Measurements from ENCODE around the gene TMED7. TPM values are rescaled to one million over a fixed set of nuclear protein-coding genes. Genes with fewer than 3 reads are reported as not detected.

Gene TMED7
- total RNA-seq, 4 donors from 2014 or later: 53.1 to 122 (median 68.6) TPM

GRCh38 chr5:115641948-115642347 is 16.1 kb upstream of the TMED7 start:
- no peak overlapping the region for H3K27ac ChIP-seq
- intact Hi-C loops (cut with DNase I; ENCODE audit: low total_unique reads) (no loop called here), in situ Hi-C loops (cut with MboI; ENCODE audit: low sequenced_read_pairs in 4 of 4) (no loop called here)
- no peak for TF ChIP-seq POLR2A (IDR thresholded peaks at IDR 0.05)
- TF ChIP-seq, protein P1, sequence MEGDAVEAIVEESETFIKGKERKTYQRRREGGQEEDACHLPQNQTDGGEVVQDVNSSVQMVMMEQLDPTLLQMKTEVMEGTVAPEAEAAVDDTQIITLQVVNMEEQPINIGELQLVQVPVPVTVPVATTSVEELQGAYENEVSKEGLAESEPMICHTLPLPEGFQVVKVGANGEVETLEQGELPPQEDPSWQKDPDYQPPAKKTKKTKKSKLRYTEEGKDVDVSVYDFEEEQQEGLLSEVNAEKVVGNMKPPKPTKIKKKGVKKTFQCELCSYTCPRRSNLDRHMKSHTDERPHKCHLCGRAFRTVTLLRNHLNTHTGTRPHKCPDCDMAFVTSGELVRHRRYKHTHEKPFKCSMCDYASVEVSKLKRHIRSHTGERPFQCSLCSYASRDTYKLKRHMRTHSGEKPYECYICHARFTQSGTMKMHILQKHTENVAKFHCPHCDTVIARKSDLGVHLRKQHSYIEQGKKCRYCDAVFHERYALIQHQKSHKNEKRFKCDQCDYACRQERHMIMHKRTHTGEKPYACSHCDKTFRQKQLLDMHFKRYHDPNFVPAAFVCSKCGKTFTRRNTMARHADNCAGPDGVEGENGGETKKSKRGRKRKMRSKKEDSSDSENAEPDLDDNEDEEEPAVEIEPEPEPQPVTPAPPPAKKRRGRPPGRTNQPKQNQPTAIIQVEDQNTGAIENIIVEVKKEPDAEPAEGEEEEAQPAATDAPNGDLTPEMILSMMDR (IDR thresholded peaks at IDR 0.05 in 4 of 5, conservative IDR thresholded peaks at IDR 0.05 in 1 of 5): no peak
- no peaks in the 10 kb centered on the region for H3K9me3 ChIP-seq
- no peaks in the 10 kb centered on the region for H3K27me3 ChIP-seq
- no peak overlapping the region for H3K4me3 ChIP-seq
- no peak for DNase-seq
- H3K4me1 ChIP-seq: no peaks in the 10 kb centered on the region
- no peaks in the 10 kb centered on the region for H3K36me3 ChIP-seq
- ATAC-seq: no peak

DNA sequence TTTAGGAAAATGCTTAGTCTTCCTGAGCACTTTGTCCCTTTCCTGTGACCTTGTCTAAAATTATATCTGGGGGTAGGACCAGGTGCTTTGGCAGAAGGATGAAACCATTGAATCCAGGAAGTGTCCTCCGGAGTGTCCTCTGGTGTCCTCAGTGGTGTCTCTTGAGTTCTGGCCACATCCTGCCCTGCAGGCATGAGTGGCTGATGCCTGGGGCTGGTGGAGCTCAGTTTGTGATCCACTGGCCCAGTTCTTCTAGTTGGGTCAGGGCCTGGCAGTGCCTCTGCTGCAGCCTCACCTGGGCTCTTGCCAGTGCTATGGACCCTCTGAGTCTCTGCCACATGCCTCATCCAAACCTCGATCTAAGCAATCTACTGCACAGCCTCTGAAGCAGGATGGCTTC is 14.4 kb upstream of the TMED7 start:
- in situ Hi-C loops (cut with MboI; ENCODE audit: low sequenced_read_pairs in 4 of 4) (no loop called here), intact Hi-C loops (cut with DNase I; ENCODE audit: low total_unique reads) (no loop called here)
- ATAC-seq: no peak
- Histone ChIP-seq H3K4me3 (no peak overlapping the region), H3K27me3 (no peaks in the 10 kb centered on the region), H3K9me3 (no peaks in the 10 kb centered on the region), H3K36me3 (no peaks in the 10 kb centered on the region), H3K4me1 (no peaks in the 10 kb centered on the region), H3K27ac (no peak overlapping the region)
- TF ChIP-seq, protein P1 (IDR thresholded peaks at IDR 0.05 in 4 of 5, conservative IDR thresholded peaks at IDR 0.05 in 1 of 5): no peak
- no peak for TF ChIP-seq POLR2A (IDR thresholded peaks at IDR 0.05)
- DNase-seq: no peak

- TF ChIP-seq, protein P1 (IDR thresholded peaks at IDR 0.05 in 4 of 5, conservative IDR thresholded peaks at IDR 0.05 in 1 of 5): no peak
- TF ChIP-seq POLR2A (IDR thresholded peaks at IDR 0.05): no peak
- no peak for ATAC-seq
- Histone ChIP-seq H3K36me3 (no peaks in the 10 kb centered on the region), H3K27ac (no peak overlapping the region), H3K27me3 (no peaks in the 10 kb centered on the region), H3K9me3 (no peaks in the 10 kb centered on the region), H3K4me1 (peaks cover 0 to 2% of the 10 kb centered on the region in 2 donors), H3K4me3 (no peak overlapping the region)
- in situ Hi-C loops (cut with MboI; ENCODE audit: low sequenced_read_pairs in 4 of 4): no loop called here
- intact Hi-C loops (cut with DNase I; ENCODE audit: low total_unique reads): no loop called here
- DNase-seq: no peak
These were observed 13.5 kb upstream of the TMED7 start for GRCh38 chr5:115639377-115639776.

- Histone ChIP-seq H3K9me3 (no peaks in the 10 kb centered on the region), H3K4me1 (peaks cover 0 to 6% of the 10 kb centered on the region in 2 donors), H3K27me3 (no peaks in the 10 kb centered on the region), H3K27ac (no peak overlapping the region), H3K4me3 (no peak overlapping the region), H3K36me3 (no peaks in the 10 kb centered on the region)
- DNase-seq: no peak
- TF ChIP-seq, protein P1 (IDR thresholded peaks at IDR 0.05 in 4 of 5, conservative IDR thresholded peaks at IDR 0.05 in 1 of 5): no peak
- no peak for TF ChIP-seq POLR2A (IDR thresholded peaks at IDR 0.05)
- intact Hi-C loops (cut with DNase I; ENCODE audit: low total_unique reads): no loop called here
- ATAC-seq: no peak
- in situ Hi-C loops (cut with MboI; ENCODE audit: low sequenced_read_pairs in 4 of 4): no loop called here
These were observed 11.7 kb upstream of the TMED7 start for GRCh38 chr5:115637507-115637906.

GRCh38 chr5:115636008-115636407 is 10.2 kb upstream of the TMED7 start:
- Histone ChIP-seq H3K27me3 (no peaks in the 10 kb centered on the region), H3K4me1 (peaks cover 0 to 6% of the 10 kb centered on the region in 2 donors), H3K36me3 (no peaks in the 10 kb centered on the region), H3K9me3 (no peaks in the 10 kb centered on the region), H3K27ac (no peak overlapping the region), H3K4me3 (no peak overlapping the region)
- TF ChIP-seq, protein P1 (IDR thresholded peaks at IDR 0.05 in 4 of 5, conservative IDR thresholded peaks at IDR 0.05 in 1 of 5): no peak
- no peak for TF ChIP-seq POLR2A (IDR thresholded peaks at IDR 0.05)
- in situ Hi-C loops (cut with MboI; ENCODE audit: low sequenced_read_pairs in 4 of 4) (no loop called here), intact Hi-C loops (cut with DNase I; ENCODE audit: low total_unique reads) (no loop called here)
- no peak for DNase-seq
- no peak for ATAC-seq

Data from gastrocnemius medialis (tissue), 4 donors.